DMS153 treated with DMSO at 0.1 percent for 48 hours (cell line): ENCODE results near the gene CST3.
"Not testable (repeated sequence)": the region's sequence is repeated elsewhere in the genome, so short reads cannot be mapped to it uniquely, and the experiment has no call there.

Experiments
- DNase-seq: peaks from one replicate; lab custom pipeline; 2025; ENCODE audit not compliant: unreplicated experiment; lab: John Stamatoyannopoulos, UW

CST3 gene

GRCh38 chr20:23629017-23629541, 8.7 kb downstream of the CST3 start:
- no peak for DNase-seq

- no peak for DNase-seq
Measured at GRCh38 chr20:23628402-23629016, 9.2 kb downstream of the CST3 start.

GRCh38 chr20:23627501-23627900, 10.3 kb downstream of the CST3 start:
- no peak for DNase-seq

- no peak for DNase-seq
Measured at GRCh38 chr20:23626040-23626620, 11.6 kb downstream of the CST3 start.

- DNase-seq: no peak
Measured at GRCh38 chr20:23625236-23625964, 12.4 kb downstream of the CST3 start.

- DNase-seq: no peak
Measured at GRCh38 chr20:23624324-23624691, 13.4 kb downstream of the CST3 start.

- no peak for DNase-seq
Measured at GRCh38 chr20:23623666-23624323, 14.0 kb downstream of the CST3 start.

- DNase-seq: peak; percentile 12
Measured at GRCh38 chr20:23622839-23623343, 14.9 kb downstream of the CST3 start.

GRCh38 chr20:23622401-23622800, 15.4 kb downstream of the CST3 start:
- DNase-seq: not testable (repeated sequence)

- DNase-seq: not testable (repeated sequence)
Measured at GRCh38 chr20:23620670-23621386, 16.9 kb downstream of the CST3 start.

GRCh38 chr20:23614163-23614562, 23.6 kb downstream of the CST3 start:
- no peak for DNase-seq

- no peak for DNase-seq
Measured at GRCh38 chr20:23613676-23614075, 24.1 kb downstream of the CST3 start.

- no peak for DNase-seq
Measured at GRCh38 chr20:23612396-23612795, 25.4 kb downstream of the CST3 start.

- DNase-seq: no peak
Measured at GRCh38 chr20:23609486-23610109, 28.2 kb downstream of the CST3 start.

- no peak for DNase-seq
Measured at GRCh38 chr20:23608251-23608846, 29.4 kb downstream of the CST3 start.

GRCh38 chr20:23607497-23608245, 30.1 kb downstream of the CST3 start:
- DNase-seq: no peak

- DNase-seq: peak; percentile 39
Measured at GRCh38 chr20:23606652-23607049, 31.1 kb downstream of the CST3 start.

- no peak for DNase-seq
Measured at GRCh38 chr20:23605867-23606651, 31.7 kb downstream of the CST3 start, which contains the start of gene CST9. CST9 (minus strand) TSS chr20:23605917; CDS start chr20:23605864, 53 bp downstream.
